HEK293 (cell line): Measurements from ENCODE around the gene CPLANE1.

Source experiments
- CTCF ChIA-PET: fragments of 350-600 bp; formaldehyde crosslinking; extraction: SDS; loops from one replicate; lab custom pipeline; 2021; ENCODE audit warnings: antibody characterized with exemption; lab: Yijun Ruan, JAX
- POLR2A ChIA-PET: fragments of 300-600 bp; formaldehyde crosslinking; extraction: SDS; loops from one replicate; lab custom pipeline; 2020; ENCODE audit warnings: antibody characterized with exemption, inconsistent platforms; lab: Yijun Ruan, JAX
- H3K27ac ChIP-seq: fragments of 200-500 bp; sonication (Bioruptor generic); 2 replicates; pipeline ENCODE4 v1.5.1; 2014; ENCODE audit warnings: low read depth, low read length, control low read depth, inconsistent platforms; ENCODE audit errors: extremely low read depth
- H3K36me3 ChIP-seq, 2 experiments: fragments of 200-500 bp in 1 of 2; sonication (Bioruptor generic) in 1 of 2; 1 replicate in 1 of 2; 2 replicates in 1 of 2; pipeline ENCODE4 v1.5.1; 2014 to 2017; ENCODE audit warnings: inconsistent platforms in 2 of 2, low read length in 2 of 2; ENCODE audit not compliant: control insufficient read depth in 2 of 2, insufficient read depth in 1 of 2
- H3K4me1 ChIP-seq: fragments of 200-500 bp; sonication (Bioruptor generic); 2 replicates; pipeline ENCODE4 v1.5.1; 2014; ENCODE audit warnings: mild to moderate bottlenecking, low read length, inconsistent platforms; ENCODE audit not compliant: control insufficient read depth, insufficient read depth
- H3K4me3 ChIP-seq: 2 replicates; pipeline ENCODE4 v1.5.1; 2011; ENCODE audit warnings: low read depth, mild to moderate bottlenecking, control low read depth, low read length, moderate library complexity
- H3K9me3 ChIP-seq: fragments of 200-500 bp; sonication (Bioruptor generic); 2 replicates; pipeline ENCODE4 v1.5.1; 2014; ENCODE audit warnings: low read depth, low read length, inconsistent platforms; ENCODE audit not compliant: control insufficient read depth, insufficient read depth
- BCL11B ChIP-seq: fragments of 450-650 bp; formaldehyde crosslinking; IDR thresholded peaks from 2 replicates; pipeline ENCODE4 v1.5.1; 2016; ENCODE audit warnings: low read depth, missing biosample characterization, missing genetic modification characterization
- GLI4 ChIP-seq: fragments of 450-650 bp; formaldehyde crosslinking; IDR thresholded peaks from 2 replicates; pipeline ENCODE4 v1.5.1; 2016; ENCODE audit warnings: missing biosample characterization, missing genetic modification characterization
- KLF8 ChIP-seq: fragments of 450-650 bp; formaldehyde crosslinking; IDR thresholded peaks from 2 replicates; pipeline ENCODE4 v1.5.1; 2016; ENCODE audit warnings: missing biosample characterization, missing genetic modification characterization
- SP2 ChIP-seq: fragments of 450-650 bp; formaldehyde crosslinking; IDR thresholded peaks from 2 replicates; pipeline ENCODE4 v1.5.1; 2016; ENCODE audit warnings: missing biosample characterization, missing genetic modification characterization
- ZFP3 ChIP-seq: fragments of 450-650 bp; formaldehyde crosslinking; IDR thresholded peaks from 2 replicates; pipeline ENCODE4 v1.5.1; 2016; ENCODE audit warnings: low read depth, missing biosample characterization, missing genetic modification characterization
- ZFP37 ChIP-seq: fragments of 450-650 bp; formaldehyde crosslinking; IDR thresholded peaks from 2 replicates; pipeline ENCODE4 v1.5.1; 2016; ENCODE audit warnings: missing biosample characterization, missing genetic modification characterization
- ZNF114 ChIP-seq: fragments of 450-650 bp; formaldehyde crosslinking; IDR thresholded peaks from 2 replicates; pipeline ENCODE4 v1.5.0; 2017; ENCODE audit warnings: missing biosample characterization, missing genetic modification characterization
- ZNF155 ChIP-seq: fragments of 450-650 bp; formaldehyde crosslinking; IDR thresholded peaks from 2 replicates; pipeline ENCODE4 v1.5.1; 2016; ENCODE audit warnings: missing biosample characterization, missing genetic modification characterization
- ZNF248 ChIP-seq: fragments of 450-650 bp; formaldehyde crosslinking; IDR thresholded peaks from 2 replicates; pipeline ENCODE4 v1.5.1; 2017; ENCODE audit warnings: missing biosample characterization, missing genetic modification characterization
- ZNF404 ChIP-seq: fragments of 450-650 bp; formaldehyde crosslinking; IDR thresholded peaks from 2 replicates; pipeline ENCODE4 v1.5.1; 2017; ENCODE audit warnings: missing biosample characterization, missing genetic modification characterization
- ZNF529 ChIP-seq: fragments of 450-650 bp; formaldehyde crosslinking; IDR thresholded peaks from 2 replicates; pipeline ENCODE4 v1.5.1; 2017; ENCODE audit warnings: missing genetic modification characterization, missing biosample characterization; ENCODE audit not compliant: insufficient replicate concordance
- ZNF76 ChIP-seq: fragments of 450-650 bp; formaldehyde crosslinking; IDR thresholded peaks from 2 replicates; pipeline ENCODE4; 2016; ENCODE audit warnings: low read depth, missing biosample characterization, missing genetic modification characterization, borderline replicate concordance
- ZNF768 ChIP-seq: fragments of 450-650 bp; formaldehyde crosslinking; IDR thresholded peaks from 2 replicates; pipeline ENCODE4 v1.5.1; 2018; ENCODE audit warnings: missing biosample characterization, mild to moderate bottlenecking, missing genetic modification characterization
- ZNF837 ChIP-seq: fragments of 450-650 bp; formaldehyde crosslinking; IDR thresholded peaks from 2 replicates; pipeline ENCODE4 v1.5.1; 2016; ENCODE audit warnings: missing biosample characterization, missing genetic modification characterization
- ZSCAN4 ChIP-seq: fragments of 450-650 bp; formaldehyde crosslinking; IDR thresholded peaks from 2 replicates; pipeline ENCODE4 v1.5.1; 2017; ENCODE audit warnings: missing biosample characterization, missing genetic modification characterization
- TF ChIP-seq, protein P1 (sequence below): fragments of 450-650 bp; formaldehyde crosslinking; IDR thresholded peaks from 2 replicates; pipeline ENCODE4 v1.5.1; 2016; ENCODE audit warnings: missing biosample characterization, missing genetic modification characterization
- TF ChIP-seq, protein P2 (sequence below): fragments of 450-650 bp; formaldehyde crosslinking; IDR thresholded peaks from 2 replicates; pipeline ENCODE4 v1.5.1; 2016; ENCODE audit warnings: missing biosample characterization, missing genetic modification characterization

CPLANE1 gene

GRCh38 chr5:37121465-37121864, 127.7 kb downstream of the CPLANE1 start:
- H3K27ac ChIP-seq, result no peak overlapping the region
- CTCF ChIA-PET, result no interaction called here
- H3K36me3 ChIP-seq, result peaks cover 54 to 69% of the 10 kb centered on the region in 2 experiments
- H3K4me3 ChIP-seq, result no peak overlapping the region
- H3K4me1 ChIP-seq, result no peaks in the 10 kb centered on the region
- H3K9me3 ChIP-seq, result no peaks in the 10 kb centered on the region; the same call in 1 of the 2 replicates
- TF ChIP-seq, protein P1, sequence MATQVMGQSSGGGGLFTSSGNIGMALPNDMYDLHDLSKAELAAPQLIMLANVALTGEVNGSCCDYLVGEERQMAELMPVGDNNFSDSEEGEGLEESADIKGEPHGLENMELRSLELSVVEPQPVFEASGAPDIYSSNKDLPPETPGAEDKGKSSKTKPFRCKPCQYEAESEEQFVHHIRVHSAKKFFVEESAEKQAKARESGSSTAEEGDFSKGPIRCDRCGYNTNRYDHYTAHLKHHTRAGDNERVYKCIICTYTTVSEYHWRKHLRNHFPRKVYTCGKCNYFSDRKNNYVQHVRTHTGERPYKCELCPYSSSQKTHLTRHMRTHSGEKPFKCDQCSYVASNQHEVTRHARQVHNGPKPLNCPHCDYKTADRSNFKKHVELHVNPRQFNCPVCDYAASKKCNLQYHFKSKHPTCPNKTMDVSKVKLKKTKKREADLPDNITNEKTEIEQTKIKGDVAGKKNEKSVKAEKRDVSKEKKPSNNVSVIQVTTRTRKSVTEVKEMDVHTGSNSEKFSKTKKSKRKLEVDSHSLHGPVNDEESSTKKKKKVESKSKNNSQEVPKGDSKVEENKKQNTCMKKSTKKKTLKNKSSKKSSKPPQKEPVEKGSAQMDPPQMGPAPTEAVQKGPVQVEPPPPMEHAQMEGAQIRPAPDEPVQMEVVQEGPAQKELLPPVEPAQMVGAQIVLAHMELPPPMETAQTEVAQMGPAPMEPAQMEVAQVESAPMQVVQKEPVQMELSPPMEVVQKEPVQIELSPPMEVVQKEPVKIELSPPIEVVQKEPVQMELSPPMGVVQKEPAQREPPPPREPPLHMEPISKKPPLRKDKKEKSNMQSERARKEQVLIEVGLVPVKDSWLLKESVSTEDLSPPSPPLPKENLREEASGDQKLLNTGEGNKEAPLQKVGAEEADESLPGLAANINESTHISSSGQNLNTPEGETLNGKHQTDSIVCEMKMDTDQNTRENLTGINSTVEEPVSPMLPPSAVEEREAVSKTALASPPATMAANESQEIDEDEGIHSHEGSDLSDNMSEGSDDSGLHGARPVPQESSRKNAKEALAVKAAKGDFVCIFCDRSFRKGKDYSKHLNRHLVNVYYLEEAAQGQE, result no peak
- no peak for TF ChIP-seq BCL11B
- POLR2A ChIA-PET, result no interaction called here

- CTCF ChIA-PET, result no interaction called here
Measured at GRCh38 chr5:37121027-37121426, 128.1 kb downstream of the CPLANE1 start.

GRCh38 chr5:37120270-37120669, 128.9 kb downstream of the CPLANE1 start:
- CTCF ChIA-PET, result no interaction called here
- POLR2A ChIA-PET, result no interaction called here
- Histone ChIP-seq H3K27ac (no peak overlapping the region), H3K4me1 (no peaks in the 10 kb centered on the region), H3K4me3 (no peak overlapping the region), H3K36me3 (peaks cover 65% of the 10 kb centered on the region in 2 experiments), H3K9me3 (no peaks in the 10 kb centered on the region; the same call in 1 of the 2 replicates)
- TF ChIP-seq, protein P2, sequence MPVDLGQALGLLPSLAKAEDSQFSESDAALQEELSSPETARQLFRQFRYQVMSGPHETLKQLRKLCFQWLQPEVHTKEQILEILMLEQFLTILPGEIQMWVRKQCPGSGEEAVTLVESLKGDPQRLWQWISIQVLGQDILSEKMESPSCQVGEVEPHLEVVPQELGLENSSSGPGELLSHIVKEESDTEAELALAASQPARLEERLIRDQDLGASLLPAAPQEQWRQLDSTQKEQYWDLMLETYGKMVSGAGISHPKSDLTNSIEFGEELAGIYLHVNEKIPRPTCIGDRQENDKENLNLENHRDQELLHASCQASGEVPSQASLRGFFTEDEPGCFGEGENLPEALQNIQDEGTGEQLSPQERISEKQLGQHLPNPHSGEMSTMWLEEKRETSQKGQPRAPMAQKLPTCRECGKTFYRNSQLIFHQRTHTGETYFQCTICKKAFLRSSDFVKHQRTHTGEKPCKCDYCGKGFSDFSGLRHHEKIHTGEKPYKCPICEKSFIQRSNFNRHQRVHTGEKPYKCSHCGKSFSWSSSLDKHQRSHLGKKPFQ (tag by site-specific recombination), result no peak
- TF ChIP-seq ZFP3, result no peak
- TF ChIP-seq ZNF404, result no peak
- TF ChIP-seq ZNF768 (tag by site-specific recombination), result no peak
- no peak for TF ChIP-seq ZNF837 (tag by site-specific recombination)
- no peak for TF ChIP-seq ZNF155 (tag by site-specific recombination)
- no peak for TF ChIP-seq BCL11B

More at GRCh38 chr5:37121027-37121426, 128.1 kb downstream of the CPLANE1 start:
- Histone ChIP-seq H3K4me3 (no peak overlapping the region), H3K4me1 (no peaks in the 10 kb centered on the region), H3K9me3 (no peaks in the 10 kb centered on the region; the same call in 1 of the 2 replicates), H3K36me3 (peaks cover 58 to 64% of the 10 kb centered on the region in 2 experiments), H3K27ac (no peak overlapping the region)
- no peak for TF ChIP-seq ZNF529 (tag by site-specific recombination)
- no peak for TF ChIP-seq GLI4
- no peak for TF ChIP-seq ZFP37 (tag by site-specific recombination)
- no peak for TF ChIP-seq ZSCAN4
- TF ChIP-seq ZNF248, result no peak
- TF ChIP-seq SP2, result no peak
- TF ChIP-seq ZNF114 (tag by site-specific recombination), result no peak
- no peak for TF ChIP-seq ZNF76
- TF ChIP-seq KLF8 (tag by site-specific recombination), result no peak
- POLR2A ChIA-PET, result no interaction called here
